NCI-H1417 treated with DMSO at 0.1 percent for 48 hours (cell line): ENCODE measurements around the gene TRPV2.
"Not testable (repeated sequence)": the region's sequence is repeated elsewhere in the genome, so short reads cannot be mapped to it uniquely, and the experiment has no call there.

Experiments
- DNase-seq: peaks from one replicate; lab custom pipeline; 2025; lab: John Stamatoyannopoulos, UW

TRPV2 gene

DNA sequence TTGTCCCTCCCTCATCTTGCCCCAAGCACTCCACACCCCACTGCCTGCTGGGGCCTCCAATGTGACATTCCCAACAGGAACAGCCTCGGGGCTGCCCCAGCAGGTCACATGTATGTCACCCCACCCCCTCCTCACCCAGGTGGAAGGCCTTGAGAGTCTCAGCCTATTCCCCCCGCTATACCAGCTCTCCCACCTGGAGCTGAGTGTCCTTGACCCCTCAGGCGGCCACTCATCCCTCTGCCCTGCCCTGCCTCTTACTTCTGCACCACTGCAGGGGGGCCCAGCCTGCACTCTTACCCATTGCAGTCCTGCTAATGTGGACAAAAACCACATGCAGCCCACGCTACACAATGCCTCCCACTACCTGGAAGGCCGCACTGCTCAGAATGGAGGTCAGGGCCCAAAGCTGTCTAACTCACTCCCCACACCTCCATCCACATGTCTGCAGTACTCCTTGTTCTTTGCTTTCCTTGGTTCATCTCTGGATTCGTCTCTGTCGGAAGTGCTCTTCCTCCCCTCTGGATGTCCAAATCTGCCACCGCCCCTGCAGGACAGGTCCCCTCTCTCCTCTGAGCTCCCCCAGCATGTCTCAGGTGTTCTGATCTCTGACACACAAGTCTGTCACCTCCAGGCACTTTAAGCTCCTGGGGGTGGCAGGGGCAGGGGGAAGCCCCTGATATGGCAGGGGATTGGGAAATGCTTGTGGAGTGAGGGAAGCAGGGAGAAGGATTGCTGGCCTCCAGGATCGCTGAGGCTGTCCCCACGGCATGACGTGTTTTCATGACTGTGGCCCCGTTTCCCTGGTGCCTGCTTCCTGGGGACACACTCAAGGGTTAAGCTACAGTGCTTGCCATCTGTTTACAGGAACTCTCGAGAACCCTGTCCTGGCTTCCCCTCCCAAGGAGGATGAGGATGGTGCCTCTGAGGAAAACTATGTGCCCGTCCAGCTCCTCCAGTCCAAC is 20.8 kb downstream of the TRPV2 start:
- DNase-seq, result no peak

GRCh38 chr17:16437083-16437482 is 21.7 kb downstream of the TRPV2 start:
- DNase-seq, result no peak

DNA sequence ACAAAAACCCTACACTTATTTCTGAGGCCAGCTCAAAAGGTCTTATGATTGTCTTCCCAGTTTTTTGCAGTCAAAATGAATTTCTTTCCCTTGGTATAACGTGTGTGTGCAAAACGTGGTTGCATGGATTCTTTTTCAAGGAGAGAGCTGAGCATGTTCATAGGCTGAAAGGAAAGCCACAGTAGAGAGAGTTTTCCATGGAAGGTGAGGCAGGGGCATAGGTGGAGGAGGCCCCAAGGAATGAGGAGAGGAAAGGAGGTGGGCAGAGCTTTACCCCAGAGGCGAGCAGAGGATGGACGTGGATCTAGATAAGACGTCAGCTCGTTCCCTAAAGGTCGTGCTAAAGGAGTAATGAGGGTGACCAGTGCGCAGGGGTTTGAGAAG is 22.8 kb downstream of the TRPV2 start:
- no peak for DNase-seq

GRCh38 chr17:16438557-16439302 is 23.4 kb downstream of the TRPV2 start:
- peak; percentile 90 for DNase-seq

- no peak for DNase-seq
Observed at GRCh38 chr17:16439303-16439791, 24.0 kb downstream of the TRPV2 start.

GRCh38 chr17:16439811-16440351 is 24.5 kb downstream of the TRPV2 start:
- no peak for DNase-seq

GRCh38 chr17:16440354-16440753 is 25.0 kb downstream of the TRPV2 start:
- DNase-seq, result not testable (repeated sequence)

DNA sequence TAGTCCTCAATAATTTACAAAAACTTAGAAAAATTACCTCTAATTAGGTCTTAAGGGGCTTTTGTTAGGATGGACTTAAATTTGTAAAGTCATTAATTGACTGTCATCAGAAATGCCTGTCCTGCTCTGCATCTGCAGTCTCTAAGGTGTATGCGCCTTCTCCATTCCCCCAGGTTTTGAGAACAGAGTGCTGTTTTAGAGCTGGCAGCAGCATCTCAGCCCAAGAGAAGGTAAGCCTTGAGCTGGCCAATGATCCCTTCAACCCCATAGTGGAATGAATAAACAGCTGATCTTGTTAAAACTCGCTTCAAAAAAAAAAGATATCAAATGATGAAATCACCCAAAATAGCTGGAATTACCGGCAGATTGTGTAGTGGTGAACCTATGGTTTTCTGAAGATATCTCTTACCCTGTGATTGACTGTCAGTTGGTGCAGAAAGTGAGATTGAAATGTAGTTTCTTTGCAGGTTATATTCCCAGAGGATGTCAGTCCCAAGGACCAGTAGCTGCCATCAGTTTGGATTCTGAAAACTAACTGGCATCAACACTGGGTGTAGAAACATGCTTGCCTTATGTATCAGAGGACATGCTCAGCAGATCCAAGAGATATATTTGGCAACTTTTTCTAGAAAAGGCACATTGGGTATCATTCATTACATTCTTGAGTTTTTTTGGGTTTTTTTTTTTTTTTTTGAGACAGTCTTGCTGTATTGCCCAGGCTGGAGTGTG is 25.7 kb downstream of the TRPV2 start:
- no peak for DNase-seq

GRCh38 chr17:16442141-16442540 is 26.8 kb downstream of the TRPV2 start:
- no peak for DNase-seq

DNA sequence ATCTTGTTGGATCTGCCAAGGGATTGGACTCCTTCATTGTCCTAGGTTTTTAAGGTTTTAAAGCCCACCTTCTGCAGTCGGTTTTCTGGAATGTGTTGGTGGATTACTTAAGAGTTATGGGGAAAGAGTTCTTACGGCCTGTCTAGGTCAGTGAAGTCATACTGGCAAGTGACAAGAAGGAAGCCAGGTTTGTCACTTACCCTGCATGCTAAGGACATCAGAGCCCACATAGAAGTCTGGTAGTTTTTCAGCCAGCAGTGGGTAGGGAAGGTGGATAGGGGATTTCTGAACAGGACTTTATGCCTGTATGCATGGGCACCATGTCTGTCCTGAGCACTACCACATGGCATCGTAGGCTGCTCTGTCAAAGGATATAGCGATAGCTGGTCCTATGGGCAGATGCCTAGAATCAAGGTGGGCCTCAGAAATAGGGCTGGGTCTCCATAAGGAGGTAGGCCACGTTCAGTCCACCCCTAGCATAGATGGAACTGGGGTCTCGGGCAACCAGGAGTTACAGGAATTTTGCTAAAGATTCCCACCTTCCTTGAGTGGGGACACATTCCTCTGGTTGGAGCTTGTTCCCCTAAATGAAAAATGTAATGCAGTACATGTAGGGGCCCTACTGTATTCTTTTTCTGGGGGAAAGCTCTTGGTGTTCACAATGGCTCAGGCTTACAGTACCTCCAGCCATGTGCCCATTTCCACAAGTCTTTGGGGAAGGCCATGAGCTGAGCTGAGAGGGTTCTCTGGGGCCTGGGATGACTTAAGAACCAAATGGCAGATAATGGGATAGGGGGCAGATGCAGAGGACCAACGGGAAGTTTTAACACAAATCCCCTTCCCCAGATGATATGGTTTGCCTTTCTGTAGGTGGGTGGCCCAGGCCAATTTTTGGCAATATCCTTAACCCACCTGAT is 27.5 kb downstream of the TRPV2 start:
- DNase-seq, result no peak

GRCh38 chr17:16443511-16444257 is 28.3 kb downstream of the TRPV2 start:
- DNase-seq, result no peak

- no peak for DNase-seq
Observed at GRCh38 chr17:16444258-16444886, 29.0 kb downstream of the TRPV2 start.

DNA sequence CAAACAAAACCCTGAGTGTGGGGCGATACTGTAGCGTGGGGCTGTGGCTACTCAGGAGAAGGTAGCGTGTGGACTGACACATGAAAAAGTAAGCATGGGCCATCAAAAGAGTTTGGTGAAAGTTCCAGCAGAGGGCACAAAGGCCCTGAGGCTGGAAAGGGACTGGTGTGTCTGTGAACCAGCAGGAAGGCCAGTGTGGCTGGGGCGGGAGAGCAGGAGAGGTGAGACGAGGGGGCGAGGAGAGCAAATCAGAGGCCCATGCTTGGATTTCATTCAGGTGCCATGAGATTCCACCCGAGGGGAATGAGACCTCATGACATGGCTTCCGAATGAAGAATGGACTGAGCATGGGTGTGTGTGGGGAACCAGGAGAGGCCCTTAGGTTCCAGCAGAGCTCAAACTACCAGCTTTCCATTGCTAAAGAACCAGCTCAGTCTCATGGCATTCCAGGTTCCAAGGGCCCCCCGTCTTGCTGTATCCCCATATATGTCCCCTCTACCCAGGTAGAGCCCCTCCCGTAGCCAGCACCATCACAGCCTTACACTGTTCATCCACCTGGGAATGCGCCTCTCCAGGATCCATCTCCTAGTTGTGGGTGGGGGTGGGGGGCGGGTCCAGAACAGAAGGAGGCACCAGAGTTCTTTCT is 31.1 kb downstream of the TRPV2 start:
- DNase-seq, result no peak

DNA sequence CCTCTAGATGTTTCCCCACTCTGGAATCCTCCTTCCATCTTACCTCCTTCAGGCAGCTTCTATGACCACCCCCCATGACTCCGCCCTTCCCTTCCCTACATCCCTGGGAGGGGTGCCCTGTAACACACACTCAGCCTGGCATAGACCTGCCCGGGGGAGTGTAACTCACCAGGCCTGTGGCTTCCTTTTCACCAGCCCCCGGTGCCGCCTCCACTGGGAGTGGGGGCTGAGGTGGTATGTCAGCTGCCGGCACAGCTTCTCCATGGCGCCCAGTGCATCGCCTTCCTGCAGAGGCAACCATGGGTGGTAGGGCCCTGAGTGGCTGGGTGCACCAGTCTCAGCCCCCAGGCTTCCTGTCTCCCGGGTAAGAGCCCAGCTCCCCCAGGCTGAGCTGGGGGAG is 32.3 kb downstream of the TRPV2 start:
- DNase-seq, result no peak

GRCh38 chr17:16448490-16448889 is 33.1 kb downstream of the TRPV2 start:
- no peak for DNase-seq

GRCh38 chr17:16449121-16449570 is 33.8 kb downstream of the TRPV2 start:
- no peak for DNase-seq

- no peak for DNase-seq
Observed at GRCh38 chr17:16450028-16450427, 34.7 kb downstream of the TRPV2 start.

- not testable (repeated sequence) for DNase-seq
Observed at GRCh38 chr17:16452268-16452667, 36.9 kb downstream of the TRPV2 start.

DNA sequence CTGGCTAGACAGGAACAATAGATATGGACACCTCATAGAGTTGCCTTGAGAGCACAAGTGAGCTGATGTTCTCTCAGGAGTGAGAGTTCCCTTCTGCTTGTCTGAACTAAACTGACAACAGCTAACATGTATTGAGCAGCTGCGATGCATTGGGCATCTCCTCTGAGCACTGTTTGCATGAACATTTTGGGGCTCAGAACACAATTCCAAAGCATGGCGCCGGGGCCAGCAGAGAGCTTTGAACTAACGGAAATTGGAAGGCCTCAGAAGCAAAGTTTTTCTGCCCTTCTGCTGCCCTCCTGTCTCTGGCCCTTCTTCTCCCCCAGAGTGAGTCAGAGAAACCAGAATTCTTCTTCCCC is 38.1 kb downstream of the TRPV2 start:
- no peak for DNase-seq
